ENCODE data around the gene MON1A. TPM values are rescaled to one million over a fixed set of nuclear protein-coding genes. Genes with fewer than 3 reads are reported as not detected.

The MON1A gene
- total and polyA plus RNA-seq, 7 experiments from 2014 or later = 4.6 to 24.5 (median 10.6) TPM

DNA sequence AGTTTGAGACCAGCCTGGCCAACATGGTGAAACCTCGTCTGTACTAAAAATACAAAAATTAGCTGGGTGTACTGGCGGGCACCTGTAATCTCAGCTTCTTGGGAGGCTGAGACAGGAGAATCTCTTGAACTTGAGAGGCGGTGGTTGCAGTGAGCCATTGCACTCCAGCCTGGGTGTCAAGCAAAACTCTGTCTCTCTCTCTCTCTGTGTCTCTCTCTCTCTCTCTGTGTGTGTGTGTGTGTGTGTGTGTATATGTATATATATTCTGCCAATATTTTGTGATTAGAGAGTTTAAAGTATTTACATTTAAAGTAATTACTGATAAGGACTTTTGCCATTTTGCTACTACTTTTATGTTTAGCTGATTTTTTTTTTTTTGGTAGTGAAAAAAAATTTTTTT lies 26.0 kb upstream of the MON1A start:
- no peak for DNase-seq
- Histone ChIP-seq H3K27me3 (ENCODE audit: control insufficient read depth in 2 of 2, insufficient read depth in 2 of 2, low read length in 2 of 2) (no peaks in the 10 kb centered on the region), H3K9me3 (ENCODE audit: control insufficient read depth in 2 of 3, low read length in 3 of 3) (no peaks in the 10 kb centered on the region), H3K4me3 (ENCODE audit: low read length) (no peak overlapping the region), H3K4me1 (ENCODE audit: control insufficient read depth in 2 of 2, insufficient read depth in 2 of 2, low read length in 2 of 2) (no peaks in the 10 kb centered on the region), H3K27ac (ENCODE audit: low read depth, low read length) (no peak overlapping the region), H3K36me3 (ENCODE audit: control insufficient read depth in 2 of 3, insufficient read depth in 3 of 3, low read length in 3 of 3) (no peaks in the 10 kb centered on the region)
- intact Hi-C loops (cut with micrococcal nuclease) = no loop called here
- H3K27ac Mint-ChIP-seq = no peak overlapping the region
- POLR2A ChIA-PET = interaction anchor here (0.7 to 0.9 kb wide), 2 partner anchors 15 to 1272 kb away, joined by 3 read pairs; partner anchors contain the start of gene RBM6
- CTCF ChIA-PET = no interaction called here
- H3K4me3 Mint-ChIP-seq = peak overlapping the region in 1 of 10 donors; percentile 56
- peaks cover 15 to 42% (median 31%) of the 10 kb centered on the region in 7 donors for H3K4me1 Mint-ChIP-seq
- ATAC-seq = no peak
- H3K9me3 Mint-ChIP-seq = no peaks in the 10 kb centered on the region
- no peaks in the 10 kb centered on the region for H3K27me3 Mint-ChIP-seq
- H3K36me3 Mint-ChIP-seq = peaks cover 0 to 12% (median 8%) of the 10 kb centered on the region in 5 donors

DNA sequence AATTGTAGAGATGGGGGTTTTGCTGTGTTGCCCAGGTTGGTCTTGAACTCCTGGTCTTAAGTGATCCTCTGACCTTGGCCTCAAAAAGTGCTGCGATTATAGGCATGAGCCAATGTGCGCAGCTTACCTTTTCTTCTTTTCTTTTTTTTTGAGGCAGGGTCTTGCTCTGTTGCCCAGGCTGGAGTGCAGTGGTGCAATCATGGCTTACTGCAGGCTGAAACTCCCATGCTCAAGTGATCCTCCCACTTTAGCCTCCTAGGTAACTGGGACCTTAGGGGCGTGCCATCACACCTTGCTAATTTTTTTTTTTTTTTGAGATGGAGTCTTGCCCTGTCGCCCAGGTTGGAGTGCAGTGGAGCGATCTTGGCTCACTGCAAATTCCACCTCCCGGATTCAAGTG lies 23.3 kb upstream of the MON1A start:
- H3K36me3 ChIP-seq (ENCODE audit: control insufficient read depth in 2 of 3, insufficient read depth in 3 of 3, low read length in 3 of 3) = no peaks in the 10 kb centered on the region
- no peaks in the 10 kb centered on the region for H3K27me3 Mint-ChIP-seq
- H3K36me3 Mint-ChIP-seq = peaks cover 0 to 6% (median 0%) of the 10 kb centered on the region in 5 donors
- ChIA-PET CTCF (no interaction called here), POLR2A (no interaction called here)
- ATAC-seq (no peak), DNase-seq (no peak)
- intact Hi-C loops (cut with micrococcal nuclease) = no loop called here
- no peaks in the 10 kb centered on the region for H3K4me1 ChIP-seq (ENCODE audit: control insufficient read depth in 2 of 2, insufficient read depth in 2 of 2, low read length in 2 of 2)
- H3K27me3 ChIP-seq (ENCODE audit: control insufficient read depth in 2 of 2, insufficient read depth in 2 of 2, low read length in 2 of 2) = no peaks in the 10 kb centered on the region
- H3K9me3 Mint-ChIP-seq = no peaks in the 10 kb centered on the region
- peaks cover 12 to 45% (median 31%) of the 10 kb centered on the region in 7 donors for H3K4me1 Mint-ChIP-seq
- no peak overlapping the region for H3K4me3 ChIP-seq (ENCODE audit: low read length)
- H3K9me3 ChIP-seq (ENCODE audit: control insufficient read depth in 2 of 3, low read length in 3 of 3) = no peaks in the 10 kb centered on the region
- no peak overlapping the region for H3K4me3 Mint-ChIP-seq
- no peak overlapping the region for H3K27ac ChIP-seq (ENCODE audit: low read depth, low read length)
- peak overlapping the region in 1 of 9 donors; percentile 36 for H3K27ac Mint-ChIP-seq

DNA sequence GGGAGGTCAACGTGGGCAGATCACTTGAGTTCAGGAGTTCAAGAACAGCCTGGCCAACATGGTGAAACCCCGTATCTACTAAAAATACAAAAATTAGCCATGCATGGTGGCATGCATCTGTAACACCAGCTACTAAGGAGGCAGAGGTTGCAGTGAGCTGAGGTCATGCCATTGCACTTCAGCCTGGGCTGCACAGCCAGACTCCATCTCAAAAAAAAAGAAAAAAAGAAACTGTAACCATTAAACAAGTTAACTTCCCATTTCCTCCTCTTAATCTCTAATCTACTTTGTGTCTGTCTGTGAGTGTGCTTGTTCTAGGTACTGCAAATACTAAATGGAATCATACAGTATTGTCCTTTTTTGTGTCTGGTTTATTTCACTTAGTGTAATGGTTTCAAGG lies 13.0 kb upstream of the MON1A start:
- peak overlapping the region; percentile 1 to 58 (median 21) for H3K4me3 Mint-ChIP-seq
- peaks cover 0 to 1% (median 0%) of the 10 kb centered on the region in 5 donors for H3K27me3 Mint-ChIP-seq
- ChIA-PET CTCF (no interaction called here), POLR2A (interaction anchor here (0.9 kb wide), 2 partner anchors 12 to 1105 kb away, joined by 3 to 5 read pairs; no protein-coding TSS in a partner anchor)
- H3K36me3 Mint-ChIP-seq = peaks cover 4 to 16% (median 13%) of the 10 kb centered on the region in 5 donors
- peak overlapping the region in 1 of 9 donors; percentile 50 for H3K27ac Mint-ChIP-seq
- Histone ChIP-seq H3K27ac (ENCODE audit: low read depth, low read length) (no peak overlapping the region), H3K27me3 (ENCODE audit: control insufficient read depth in 2 of 2, insufficient read depth in 2 of 2, low read length in 2 of 2) (no peaks in the 10 kb centered on the region), H3K4me1 (ENCODE audit: control insufficient read depth in 2 of 2, insufficient read depth in 2 of 2, low read length in 2 of 2) (peaks cover 8 to 15% of the 10 kb centered on the region in 2 donors), H3K9me3 (ENCODE audit: control insufficient read depth in 2 of 3, low read length in 3 of 3) (no peaks in the 10 kb centered on the region), H3K36me3 (ENCODE audit: control insufficient read depth in 2 of 3, insufficient read depth in 3 of 3, low read length in 3 of 3) (peaks cover 0 to 7% (median 0%) of the 10 kb centered on the region in 3 experiments), H3K4me3 (ENCODE audit: low read length) (no peak overlapping the region)
- peaks cover 0 to 4% (median 0%) of the 10 kb centered on the region in 11 donors for H3K9me3 Mint-ChIP-seq
- no peak for ATAC-seq
- DNase-seq = no peak
- intact Hi-C loops (cut with micrococcal nuclease) = loop anchor here in 1 of 2 donors (5.0 kb wide), 1 partner anchor 415 kb away; the partner anchor contains the start of gene TMEM115
- peaks cover 13 to 59% (median 41%) of the 10 kb centered on the region in 7 donors for H3K4me1 Mint-ChIP-seq

DNA sequence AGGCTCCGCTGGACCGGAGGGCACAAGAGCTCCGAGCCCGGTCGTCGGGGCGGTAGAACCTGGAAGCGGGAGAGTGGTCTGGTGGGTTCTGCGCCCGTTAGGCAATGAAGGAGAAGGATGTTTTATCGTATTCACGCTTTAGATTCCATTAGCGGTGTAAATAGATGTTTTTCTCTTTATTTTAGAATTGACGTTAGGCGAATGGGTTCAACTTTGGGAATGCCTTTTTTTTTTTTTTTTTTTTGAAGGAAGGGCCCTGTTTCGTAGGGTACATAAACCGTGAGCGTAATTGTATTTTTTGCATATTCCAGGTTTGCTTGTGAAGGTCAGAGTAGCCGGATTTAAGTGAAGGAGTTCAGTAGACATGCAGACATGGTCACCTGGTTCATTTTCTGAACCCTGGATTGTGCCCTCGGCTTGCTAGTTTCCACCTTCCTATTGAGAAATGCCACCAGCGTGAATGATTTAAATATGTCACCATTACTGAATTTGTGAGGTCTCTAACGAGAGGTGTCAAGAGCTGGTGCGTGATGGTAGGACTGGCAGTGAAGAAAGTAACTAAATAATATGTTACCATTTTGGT lies 11.1 kb upstream of the MON1A start:
- ATAC-seq (no peak), DNase-seq (no peak)
- no peaks in the 10 kb centered on the region for H3K9me3 ChIP-seq (ENCODE audit: control insufficient read depth in 2 of 3, low read length in 3 of 3)
- peaks cover 7 to 46% (median 34%) of the 10 kb centered on the region in 7 donors for H3K4me1 Mint-ChIP-seq
- peak overlapping the region; percentile 91 to 99 (median 97) for H3K27ac Mint-ChIP-seq
- peaks cover 0 to 1% (median 0%) of the 10 kb centered on the region in 5 donors for H3K27me3 Mint-ChIP-seq
- peaks cover 0 to 4% (median 0%) of the 10 kb centered on the region in 11 donors for H3K9me3 Mint-ChIP-seq
- peaks cover 4 to 16% (median 7%) of the 10 kb centered on the region in 5 donors for H3K36me3 Mint-ChIP-seq
- peak overlapping the region; percentile 93 to 100 (median 98) for H3K4me3 Mint-ChIP-seq
- intact Hi-C loops (cut with micrococcal nuclease) = loop anchor here (1.0 to 5.0 kb wide), 10 partner anchors 11 to 417 kb away; partner anchors contain the start of genes RBM5 (in 2 of the 2), APEH (in 1 of the 2), GNAI2 (in 1 of the 2) and IFRD2 (in 1 of the 2)
- H3K27ac ChIP-seq (ENCODE audit: low read depth, low read length) = peak overlapping the region; percentile 97
- CTCF ChIA-PET = interaction anchor here (0.6 kb wide), 2 partner anchors 13 to 230 kb away, joined by 3 read pairs; no protein-coding TSS in a partner anchor
- POLR2A ChIA-PET = interaction anchor here (0.5 to 1.9 kb wide), 14 partner anchors 8 to 1672 kb away, joined by 3 to 17 read pairs (median 3); partner anchors contain the start of genes INKA1, MON1A, USP19 and USP4
- H3K4me3 ChIP-seq (ENCODE audit: low read length) = peak overlapping the region; percentile 88
- H3K4me1 ChIP-seq (ENCODE audit: control insufficient read depth in 2 of 2, insufficient read depth in 2 of 2, low read length in 2 of 2) = peaks cover 8 to 15% of the 10 kb centered on the region in 2 donors
- H3K36me3 ChIP-seq (ENCODE audit: control insufficient read depth in 2 of 3, insufficient read depth in 3 of 3, low read length in 3 of 3) = peaks cover 0 to 4% (median 0%) of the 10 kb centered on the region in 3 experiments
- no peaks in the 10 kb centered on the region for H3K27me3 ChIP-seq (ENCODE audit: control insufficient read depth in 2 of 2, insufficient read depth in 2 of 2, low read length in 2 of 2)

DNA sequence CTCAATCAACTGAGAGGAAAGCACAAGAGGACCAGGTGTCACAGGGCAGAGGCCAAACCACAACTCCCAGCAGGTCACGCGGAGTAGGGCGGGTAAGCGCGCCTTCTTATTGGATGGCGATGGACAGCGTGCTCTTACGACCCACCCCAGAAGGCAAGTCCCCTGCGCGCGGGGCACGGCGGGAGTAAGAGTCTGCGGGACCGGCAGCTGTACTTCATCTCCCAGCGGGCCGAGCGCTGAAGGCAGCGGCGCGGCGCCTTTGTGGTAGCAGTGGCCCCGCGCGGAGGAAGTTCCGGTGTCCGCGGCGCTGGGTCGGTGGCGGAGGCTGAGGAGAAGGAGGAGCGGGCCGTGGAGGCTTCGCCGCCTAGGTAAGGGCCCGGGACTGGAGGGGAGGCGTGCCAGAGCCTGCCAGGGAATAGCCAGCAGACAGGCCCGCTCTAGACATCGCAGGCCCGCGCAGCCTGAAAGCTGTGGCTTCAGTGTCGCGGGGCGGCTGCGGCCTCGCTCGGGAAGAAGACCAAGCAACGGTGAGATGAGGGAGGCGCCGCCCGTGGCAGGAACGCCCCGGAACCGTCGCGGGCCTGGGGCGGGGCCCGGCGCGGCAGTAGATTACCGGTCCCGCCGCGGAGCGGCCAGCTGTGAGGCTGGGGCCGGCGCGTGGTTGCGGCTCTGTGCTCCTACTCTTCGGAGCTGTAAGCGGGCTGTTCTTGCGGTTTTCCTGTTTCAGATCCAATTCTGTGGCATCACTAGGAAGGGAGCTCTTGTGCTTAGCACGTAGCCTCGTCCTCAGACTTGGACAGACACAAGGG lies 10.5 kb upstream of the MON1A start, which contains the start of gene RBM6:
RBM6 (plus strand) TSS at position 293 of the 809 bp plus-strand sequence. CDS start 22,492 bp downstream, outside the sequence.
- Histone ChIP-seq H3K27ac (ENCODE audit: low read depth, low read length) (peak within 1 kb of the TSS; percentile 97), H3K4me1 (ENCODE audit: control insufficient read depth in 2 of 2, insufficient read depth in 2 of 2, low read length in 2 of 2) (peaks cover 8 to 15% of the 10 kb centered on the region in 2 donors), H3K4me3 (ENCODE audit: low read length) (peak within 1 kb of the TSS; percentile 88), H3K9me3 (ENCODE audit: control insufficient read depth in 2 of 3, low read length in 3 of 3) (no peaks in the 10 kb centered on the region), H3K27me3 (ENCODE audit: control insufficient read depth in 2 of 2, insufficient read depth in 2 of 2, low read length in 2 of 2) (no peaks in the 10 kb centered on the region), H3K36me3 (ENCODE audit: control insufficient read depth in 2 of 3, insufficient read depth in 3 of 3, low read length in 3 of 3) (peaks cover 0 to 3% (median 0%) of the 10 kb centered on the region in 3 experiments)
- intact Hi-C loops (cut with micrococcal nuclease) = loop anchor here (1.0 to 10.0 kb wide), 12 partner anchors 11 to 417 kb away; partner anchors contain the start of genes MON1A (in 2 of the 2), RBM5 (in 2 of the 2), TMEM115 (in 2 of the 2) and TRAIP (in 2 of the 2)
- POLR2A ChIA-PET = interaction anchor here (0.7 to 1.9 kb wide), 13 partner anchors 9 to 819 kb away, joined by 3 to 17 read pairs (median 3); partner anchors contain the start of genes INKA1, MON1A, USP19 and USP4
- H3K4me1 Mint-ChIP-seq = peaks cover 7 to 41% (median 32%) of the 10 kb centered on the region in 7 donors
- peak within 1 kb of the TSS; percentile 91 to 99 (median 97) for H3K27ac Mint-ChIP-seq
- peaks cover 0 to 4% (median 0%) of the 10 kb centered on the region in 11 donors for H3K9me3 Mint-ChIP-seq
- CTCF ChIA-PET = interaction anchor here (0.6 to 0.7 kb wide), 4 partner anchors 12 to 229 kb away, joined by 3 to 4 read pairs (median 3); no protein-coding TSS in a partner anchor
- H3K36me3 Mint-ChIP-seq = peaks cover 4 to 13% (median 5%) of the 10 kb centered on the region in 5 donors
- H3K27me3 Mint-ChIP-seq = peaks cover 0 to 1% (median 0%) of the 10 kb centered on the region in 5 donors
- DNase-seq = peak; percentile 84 to 95 (median 93)
- ATAC-seq = peak; percentile 98
- peak within 1 kb of the TSS; percentile 93 to 100 (median 98) for H3K4me3 Mint-ChIP-seq

DNA sequence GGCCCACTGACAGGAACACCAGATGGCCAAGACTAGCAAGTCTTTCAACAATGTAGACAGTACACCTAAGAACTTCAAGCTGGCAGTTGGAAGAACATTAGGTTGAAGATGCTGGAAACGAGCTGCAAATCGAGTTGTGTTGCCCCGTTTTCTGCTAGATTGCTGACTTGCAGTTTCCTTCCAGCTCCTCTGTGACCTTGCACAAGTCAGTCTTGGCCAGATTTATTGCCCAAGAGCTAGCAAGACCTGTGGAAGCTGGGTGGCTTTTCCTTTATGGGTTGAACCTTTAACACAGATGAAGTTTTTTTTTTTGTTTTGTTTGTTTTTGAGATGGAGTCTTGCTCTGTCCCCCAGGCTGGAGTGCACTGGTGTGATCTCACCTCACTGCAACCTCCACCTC lies 7.5 kb upstream of the MON1A start:
- ChIA-PET POLR2A (no interaction called here), CTCF (no interaction called here)
- H3K4me1 Mint-ChIP-seq = peaks cover 0 to 26% (median 18%) of the 10 kb centered on the region in 7 donors
- H3K4me3 Mint-ChIP-seq = no peak overlapping the region
- DNase-seq (no peak), ATAC-seq (no peak)
- peaks cover 0 to 3% (median 0%) of the 10 kb centered on the region in 3 experiments for H3K36me3 ChIP-seq (ENCODE audit: control insufficient read depth in 2 of 3, insufficient read depth in 3 of 3, low read length in 3 of 3)
- H3K27ac Mint-ChIP-seq = no peak overlapping the region
- H3K9me3 Mint-ChIP-seq = no peaks in the 10 kb centered on the region
- H3K27me3 Mint-ChIP-seq = peaks cover 0 to 1% (median 0%) of the 10 kb centered on the region in 5 donors
- no peaks in the 10 kb centered on the region for H3K27me3 ChIP-seq (ENCODE audit: control insufficient read depth in 2 of 2, insufficient read depth in 2 of 2, low read length in 2 of 2)
- H3K36me3 Mint-ChIP-seq = peaks cover 0 to 4% (median 0%) of the 10 kb centered on the region in 5 donors
- no peak overlapping the region for H3K27ac ChIP-seq (ENCODE audit: low read depth, low read length)
- H3K9me3 ChIP-seq (ENCODE audit: control insufficient read depth in 2 of 3, low read length in 3 of 3) = no peaks in the 10 kb centered on the region
- peaks cover 8 to 15% of the 10 kb centered on the region in 2 donors for H3K4me1 ChIP-seq (ENCODE audit: control insufficient read depth in 2 of 2, insufficient read depth in 2 of 2, low read length in 2 of 2)
- no peak overlapping the region for H3K4me3 ChIP-seq (ENCODE audit: low read length)
- intact Hi-C loops (cut with micrococcal nuclease) = loop anchor here in 1 of 2 donors (10.0 kb wide), 1 partner anchor 418 kb away; the partner anchor contains the start of genes CYB561D2, NPRL2 and TMEM115

Measured in naive thymus-derived CD4-positive, alpha-beta T cell (primary cell).